K562 (cell line): Measurements from ENCODE around the gene MCAT. TPM values are rescaled to one million over a fixed set of nuclear protein-coding genes. Genes with fewer than 3 reads are reported as not detected.

Source experiments
- ATF1 ChIP-seq, 2 experiments: fragments of 450-650 bp in 1 of 2; IDR thresholded peaks; 2 replicates each; pipeline ENCODE4 v1.6.1; 2016; ENCODE audit warnings: missing compliant biosample characterization in 1 of 2, missing genetic modification characterization in 1 of 2
- BCOR ChIP-seq: fragments of 450-650 bp; IDR thresholded peaks from 2 replicates; pipeline ENCODE4 v1.6.1; 2016
- CBX3 ChIP-seq, 2 experiments: IDR thresholded peaks; 1 replicate in 1 of 2; 2 replicates in 1 of 2; pipeline ENCODE4 v1.6.1; 2012; ENCODE audit warnings: inconsistent platforms in 2 of 2, low read length in 2 of 2, borderline replicate concordance in 1 of 2, control low read depth in 1 of 2
- DDX20 ChIP-seq: fragments of 450-650 bp; IDR thresholded peaks from 2 replicates; pipeline ENCODE4 v1.6.1; 2016; ENCODE audit warnings: missing genetic modification characterization, low read depth, mild to moderate bottlenecking, missing compliant biosample characterization, moderate library complexity
- HOXB6 ChIP-seq: fragments of 250-450 bp; sonication (Bioruptor Pico); IDR thresholded peaks from 2 replicates; pipeline ENCODE4 v1.5.1; 2022; ENCODE audit warnings: mild to moderate bottlenecking, borderline replicate concordance
- JUND ChIP-seq, 2 experiments: IDR thresholded peaks; 2 replicates in 1 of 2; 3 replicates in 1 of 2; pipeline ENCODE4 v1.6.1; 2011; ENCODE audit warnings: borderline replicate concordance in 2 of 2, low read depth in 2 of 2, low read length in 2 of 2, improper control_type of control experiment in 1 of 2, missing biosample characterization in 1 of 2, missing genetic modification characterization in 1 of 2, missing genetic modification reagents in 1 of 2
- KAT7 ChIP-seq: sonication (generic); formaldehyde crosslinking; IDR thresholded peaks from 2 replicates; pipeline ENCODE4 v1.8.0; 2022; ENCODE audit warnings: missing genetic modification reagents, mild to moderate bottlenecking, borderline replicate concordance
- KDM1A ChIP-seq, 2 experiments: fragments of 450-650 bp; IDR thresholded peaks; 2 replicates each; pipeline ENCODE4 v1.6.1; 2016; ENCODE audit warnings: mild to moderate bottlenecking in 2 of 2
- L3MBTL2 ChIP-seq: fragments of 450-650 bp; IDR thresholded peaks from 2 replicates; pipeline ENCODE4 v1.6.1; 2016; ENCODE audit warnings: mild to moderate bottlenecking, moderate library complexity
- MAFG ChIP-seq: fragments of 450-650 bp; conservative IDR thresholded peaks from 2 replicates; pipeline ENCODE4 v1.6.1; 2016; ENCODE audit warnings: missing genetic modification characterization, missing compliant biosample characterization
- NR2F6 ChIP-seq: fragments of 450-650 bp; formaldehyde crosslinking; IDR thresholded peaks from 2 replicates; pipeline ENCODE4 v1.4.0; 2020; ENCODE audit warnings: mild to moderate bottlenecking
- RBM25 ChIP-seq: fragments of 200-400 bp; formaldehyde crosslinking; IDR thresholded peaks from 2 replicates; pipeline ENCODE4 v1.6.1; 2018; ENCODE audit warnings: low read length, low read depth, moderate library complexity; ENCODE audit not compliant: severe bottlenecking
- RFX7 ChIP-seq: fragments of 250-450 bp; sonication (Bioruptor Pico); IDR thresholded peaks from 2 replicates; pipeline ENCODE4 v1.5.1; 2021; ENCODE audit warnings: mild to moderate bottlenecking
- RUNX1 ChIP-seq: sonication (generic); IDR thresholded peaks from 2 replicates; pipeline ENCODE4 v1.6.1; 2016; ENCODE audit warnings: antibody characterized with exemption, low read depth
- SMAD4 ChIP-seq: fragments of 250-450 bp; sonication (Bioruptor Pico); conservative IDR thresholded peaks from 2 replicates; pipeline ENCODE4 v1.8.0; 2021; ENCODE audit warnings: inconsistent platforms, mild to moderate bottlenecking, moderate library complexity
- TCFL5 ChIP-seq: fragments of 250-450 bp; sonication (Bioruptor Pico); conservative IDR thresholded peaks from 2 replicates; pipeline ENCODE4 v1.6.1; 2021; ENCODE audit warnings: mild to moderate bottlenecking, moderate library complexity, matching md5 sums
- ZBTB26 ChIP-seq: fragments of 450-650 bp; formaldehyde crosslinking; IDR thresholded peaks from 2 replicates; pipeline ENCODE4 v1.4.0; 2022; ENCODE audit warnings: missing genetic modification characterization
- polyA plus RNA-seq, 8 experiments: library from polyadenylated mRNA; depleted of rRNA in 4 of 8; stranded (reverse) in 5 of 8; unstranded in 3 of 8; fragments of >200 nt; fragmentation: Nextera tagmentation in 2 of 8; fragmentation: Illumina TruSeq in 1 of 8; extraction: Ambion mirVana in 2 of 8; extraction: Trizol in 1 of 8; gene quantifications; 2 replicates each; pipeline versions ENCODE4 v1.2.1 to v1.2.3, GENCODE V29; 2011 to 2014; ENCODE audit warnings: inconsistent platforms in 1 of 8, missing spikeins in 1 of 8
- total RNA-seq, 7 experiments: library from RNA; depleted of rRNA in 6 of 7; stranded (reverse); fragments of >200 nt in 6 of 7; fragmentation: Illumina TruSeq in 2 of 7; extraction: Trizol in 2 of 7; gene quantifications; 2 replicates each; pipeline versions ENCODE4 v1.2.1 to v1.2.3, GENCODE V29; 2011 to 2021; ENCODE audit warnings: low replicate concordance in 1 of 7
- TF ChIP-seq, protein P1 (sequence below): sonication (generic); formaldehyde crosslinking; IDR thresholded peaks from 2 replicates; pipeline ENCODE4 v1.8.0; 2022; ENCODE audit warnings: missing genetic modification reagents, mild to moderate bottlenecking, moderate library complexity, borderline replicate concordance
- TF ChIP-seq, protein P2 (sequence below), 2 experiments: fragments of 150-350 bp in 1 of 2; IDR thresholded peaks; 2 replicates each; pipeline ENCODE4 v1.6.1; 2012 to 2016; ENCODE audit warnings: low read depth in 2 of 2, low read length in 2 of 2, mild to moderate bottlenecking in 1 of 2, moderate library complexity in 1 of 2
- TF ChIP-seq, protein P3 (sequence below): fragments of 450-650 bp; formaldehyde crosslinking; IDR thresholded peaks from 2 replicates; pipeline ENCODE4 v1.4.0; 2020; ENCODE audit warnings: mild to moderate bottlenecking, moderate library complexity

Gene MCAT
- total and polyA plus RNA-seq, 9 of the 15 experiments (the other 6 are each of a cell fraction or from before 2014, with no cell fraction given), result 3.3 to 27.8 (median 13.9) TPM

GRCh38 chr22:43090130-43090789 is 52.9 kb downstream of the MCAT start (continued):
- TF ChIP-seq NR2F6 (CRISPR knock-in tag) (no peak), KDM1A (IDR thresholded peaks at IDR 0.05) (peak; percentile 26 to 34; a peak in 1 of 4 replicates), ZBTB26 (no peak), SMAD4 (CRISPR knock-in tag) (no peak), HOXB6 (CRISPR knock-in tag) (no peak), JUND (IDR thresholded peaks at IDR 0.05; ENCODE audit: borderline replicate concordance, low read depth, low read length) (0 out of 2 replicates have a peak, but pooled peaks have one; percentile 41), JUND (tag; IDR thresholded peaks at IDR 0.05; ENCODE audit: borderline replicate concordance, low read depth, low read length) (no peak), CBX3 (IDR thresholded peaks at IDR 0.05; ENCODE audit: borderline replicate concordance in 1 of 2, low read length in 2 of 2) (no peak), KAT7 (CRISPR knock-in tag) (no peak), RBM25 (peak; percentile 28), TCFL5 (CRISPR knock-in tag) (no peak), MAFG (tag) (peak; percentile 53), DDX20 (tag) (no peak), RFX7 (no peak), BCOR (peak; percentile 76), RUNX1 (no peak), ATF1 (CRISPR knock-in tag; IDR thresholded peaks at IDR 0.05) (no peak), ATF1 (tag; IDR thresholded peaks at IDR 0.05) (peak; percentile 63), L3MBTL2 (0 out of 2 replicates have a peak, but pooled peaks have one; percentile 19)
- TF ChIP-seq, protein P1, sequence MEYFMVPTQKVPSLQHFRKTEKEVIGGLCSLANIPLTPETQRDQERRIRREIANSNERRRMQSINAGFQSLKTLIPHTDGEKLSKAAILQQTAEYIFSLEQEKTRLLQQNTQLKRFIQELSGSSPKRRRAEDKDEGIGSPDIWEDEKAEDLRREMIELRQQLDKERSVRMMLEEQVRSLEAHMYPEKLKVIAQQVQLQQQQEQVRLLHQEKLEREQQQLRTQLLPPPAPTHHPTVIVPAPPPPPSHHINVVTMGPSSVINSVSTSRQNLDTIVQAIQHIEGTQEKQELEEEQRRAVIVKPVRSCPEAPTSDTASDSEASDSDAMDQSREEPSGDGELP (CRISPR knock-in tag), result peak; percentile 16; the same call in 1 of the 2 replicates
- TF ChIP-seq, protein P2, sequence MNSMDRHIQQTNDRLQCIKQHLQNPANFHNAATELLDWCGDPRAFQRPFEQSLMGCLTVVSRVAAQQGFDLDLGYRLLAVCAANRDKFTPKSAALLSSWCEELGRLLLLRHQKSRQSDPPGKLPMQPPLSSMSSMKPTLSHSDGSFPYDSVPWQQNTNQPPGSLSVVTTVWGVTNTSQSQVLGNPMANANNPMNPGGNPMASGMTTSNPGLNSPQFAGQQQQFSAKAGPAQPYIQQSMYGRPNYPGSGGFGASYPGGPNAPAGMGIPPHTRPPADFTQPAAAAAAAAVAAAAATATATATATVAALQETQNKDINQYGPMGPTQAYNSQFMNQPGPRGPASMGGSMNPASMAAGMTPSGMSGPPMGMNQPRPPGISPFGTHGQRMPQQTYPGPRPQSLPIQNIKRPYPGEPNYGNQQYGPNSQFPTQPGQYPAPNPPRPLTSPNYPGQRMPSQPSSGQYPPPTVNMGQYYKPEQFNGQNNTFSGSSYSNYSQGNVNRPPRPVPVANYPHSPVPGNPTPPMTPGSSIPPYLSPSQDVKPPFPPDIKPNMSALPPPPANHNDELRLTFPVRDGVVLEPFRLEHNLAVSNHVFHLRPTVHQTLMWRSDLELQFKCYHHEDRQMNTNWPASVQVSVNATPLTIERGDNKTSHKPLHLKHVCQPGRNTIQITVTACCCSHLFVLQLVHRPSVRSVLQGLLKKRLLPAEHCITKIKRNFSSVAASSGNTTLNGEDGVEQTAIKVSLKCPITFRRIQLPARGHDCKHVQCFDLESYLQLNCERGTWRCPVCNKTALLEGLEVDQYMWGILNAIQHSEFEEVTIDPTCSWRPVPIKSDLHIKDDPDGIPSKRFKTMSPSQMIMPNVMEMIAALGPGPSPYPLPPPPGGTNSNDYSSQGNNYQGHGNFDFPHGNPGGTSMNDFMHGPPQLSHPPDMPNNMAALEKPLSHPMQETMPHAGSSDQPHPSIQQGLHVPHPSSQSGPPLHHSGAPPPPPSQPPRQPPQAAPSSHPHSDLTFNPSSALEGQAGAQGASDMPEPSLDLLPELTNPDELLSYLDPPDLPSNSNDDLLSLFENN (IDR thresholded peaks at IDR 0.05; ENCODE audit: low read depth in 2 of 2, low read length in 2 of 2), result 0 out of 4 replicates have a peak, but pooled peaks of 1 of the 2 experiments have one; percentile 21
- TF ChIP-seq, protein P3, sequence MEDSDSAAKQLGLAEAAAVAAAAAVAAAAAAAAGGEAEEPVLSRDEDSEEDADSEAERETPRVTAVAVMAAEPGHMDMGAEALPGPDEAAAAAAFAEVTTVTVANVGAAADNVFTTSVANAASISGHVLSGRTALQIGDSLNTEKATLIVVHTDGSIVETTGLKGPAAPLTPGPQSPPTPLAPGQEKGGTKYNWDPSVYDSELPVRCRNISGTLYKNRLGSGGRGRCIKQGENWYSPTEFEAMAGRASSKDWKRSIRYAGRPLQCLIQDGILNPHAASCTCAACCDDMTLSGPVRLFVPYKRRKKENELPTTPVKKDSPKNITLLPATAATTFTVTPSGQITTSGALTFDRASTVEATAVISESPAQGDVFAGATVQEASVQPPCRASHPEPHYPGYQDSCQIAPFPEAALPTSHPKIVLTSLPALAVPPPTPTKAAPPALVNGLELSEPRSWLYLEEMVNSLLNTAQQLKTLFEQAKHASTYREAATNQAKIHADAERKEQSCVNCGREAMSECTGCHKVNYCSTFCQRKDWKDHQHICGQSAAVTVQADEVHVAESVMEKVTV (CRISPR knock-in tag), result peak; percentile 47; the same call in 1 of the 2 replicates
